Right atrium auricular region (tissue), 2 donors: Measurements from ENCODE around the gene CCNI. TPM values are rescaled to one million over a fixed set of nuclear protein-coding genes. Genes with fewer than 3 reads are reported as not detected.

Experiments used
- DNase-seq: peaks from one replicate; pipeline ENCODE4 v3.0.0-alpha.2; 2019; ENCODE audit warnings: low spot score
- H3K27ac ChIP-seq, 2 donors: fragments of 200-600 bp; sonication (generic); 1 replicate in 1 of 2; 2 replicates in 1 of 2; pipeline ENCODE4 v1.5.1; 2016 to 2019
- H3K27me3 ChIP-seq, 2 donors: fragments of 200-600 bp; sonication (generic); one replicate each; pipeline versions ENCODE4 v1.5.1 to v1.6.0; 2017 to 2019
- H3K36me3 ChIP-seq: fragments of 200-600 bp; sonication (generic); one replicate; pipeline ENCODE4 v1.5.1; 2016
- H3K4me1 ChIP-seq, 2 donors: fragments of 200-600 bp; sonication (generic); one replicate each; pipeline versions ENCODE4 v1.5.1 to v1.6.0; 2017 to 2019
- H3K4me3 ChIP-seq, 2 donors: fragments of 200-600 bp; sonication (generic); 1 replicate in 1 of 2; 2 replicates in 1 of 2; pipeline ENCODE4 v1.5.1; 2017 to 2019; ENCODE audit warnings: mild to moderate bottlenecking in 1 of 2, moderate library complexity in 1 of 2
- H3K9me3 ChIP-seq, 2 donors: fragments of 200-600 bp; sonication (generic); one replicate each; pipeline ENCODE4 v1.5.1; 2019
- CTCF ChIP-seq, 2 donors: fragments of 200-600 bp; sonication (generic); IDR thresholded peaks; one replicate each; pipeline ENCODE4 v1.5.1; 2019; ENCODE audit warnings: antibody characterized with exemption in 2 of 2
- total RNA-seq, 2 donors: library from RNA; depleted of rRNA; stranded (reverse); fragments of >200 nt; gene quantifications; one replicate each; pipeline ENCODE4 v1.1.0, GENCODE V29; 2016

The CCNI gene
- total RNA-seq, 2 donors from 2014 or later: 251 to 338 TPM

- Histone ChIP-seq H3K4me3 (no peak overlapping the region), H3K36me3 (no peaks in the 10 kb centered on the region), H3K27me3 (no peaks in the 10 kb centered on the region), H3K27ac (peak overlapping the region in 1 of 2 donors; percentile 32), H3K9me3 (no peaks in the 10 kb centered on the region), H3K4me1 (peaks cover 0 to 17% of the 10 kb centered on the region in 2 donors)
- no peak for TF ChIP-seq CTCF (IDR thresholded peaks at IDR 0.05)
- DNase-seq: no peak
These were observed 28.6 kb upstream of the CCNI start for GRCh38 chr4:77104388-77104787.

GRCh38 chr4:77100234-77100633, 24.4 kb upstream of the CCNI start:
- Histone ChIP-seq H3K4me3 (no peak overlapping the region), H3K9me3 (no peaks in the 10 kb centered on the region), H3K27me3 (no peaks in the 10 kb centered on the region), H3K27ac (no peak overlapping the region), H3K4me1 (peaks cover 0 to 18% of the 10 kb centered on the region in 2 donors), H3K36me3 (no peaks in the 10 kb centered on the region)
- TF ChIP-seq CTCF (IDR thresholded peaks at IDR 0.05): no peak
- no peak for DNase-seq

GRCh38 chr4:77097611-77098010, 21.8 kb upstream of the CCNI start:
- Histone ChIP-seq H3K4me3 (no peak overlapping the region), H3K27me3 (no peaks in the 10 kb centered on the region), H3K9me3 (no peaks in the 10 kb centered on the region), H3K4me1 (peaks cover 0 to 8% of the 10 kb centered on the region in 2 donors), H3K27ac (no peak overlapping the region), H3K36me3 (no peaks in the 10 kb centered on the region)
- no peak for DNase-seq
- no peak for TF ChIP-seq CTCF (IDR thresholded peaks at IDR 0.05)

- TF ChIP-seq CTCF (IDR thresholded peaks at IDR 0.05): peak; percentile 65 to 89
- Histone ChIP-seq H3K4me1 (peaks cover 0 to 8% of the 10 kb centered on the region in 2 donors), H3K27me3 (no peaks in the 10 kb centered on the region), H3K36me3 (no peaks in the 10 kb centered on the region), H3K4me3 (no peak overlapping the region), H3K9me3 (no peaks in the 10 kb centered on the region), H3K27ac (no peak overlapping the region)
- DNase-seq: peak; percentile 88
These were observed 19.5 kb upstream of the CCNI start for GRCh38 chr4:77095101-77095821.

GRCh38 chr4:77094496-77094895, 18.7 kb upstream of the CCNI start:
- no peak for DNase-seq
- Histone ChIP-seq H3K27me3 (no peaks in the 10 kb centered on the region), H3K36me3 (no peaks in the 10 kb centered on the region), H3K4me3 (no peak overlapping the region), H3K4me1 (peaks cover 0 to 8% of the 10 kb centered on the region in 2 donors), H3K9me3 (no peaks in the 10 kb centered on the region), H3K27ac (no peak overlapping the region)
- no peak for TF ChIP-seq CTCF (IDR thresholded peaks at IDR 0.05)

- Histone ChIP-seq H3K36me3 (no peaks in the 10 kb centered on the region), H3K4me3 (no peak overlapping the region), H3K27me3 (no peaks in the 10 kb centered on the region), H3K4me1 (peaks cover 0 to 8% of the 10 kb centered on the region in 2 donors), H3K9me3 (no peaks in the 10 kb centered on the region), H3K27ac (no peak overlapping the region)
- TF ChIP-seq CTCF (IDR thresholded peaks at IDR 0.05): no peak
- DNase-seq: no peak
These were observed 17.6 kb upstream of the CCNI start for GRCh38 chr4:77093401-77093800.
